RWPE1 (cell line): Measurements from ENCODE around the gene MAST3.

Experiments used
- CTCF ChIA-PET: fragments of 350-600 bp; sonication (Branson Sonifier 250); formaldehyde crosslinking; extraction: SDS; loops from one replicate; lab custom pipeline; 2021; lab: Yijun Ruan, JAX
- POLR2A ChIA-PET: fragments of 400-600 bp; formaldehyde crosslinking; extraction: SDS; loops from one replicate; lab custom pipeline; 2020; ENCODE audit warnings: antibody characterized with exemption; ENCODE audit not compliant: low non-redundant PET; lab: Yijun Ruan, JAX
- DNase-seq: peaks from one replicate; pipeline ENCODE4 v3.0.0; 2012; ENCODE audit warnings: low spot score
- H3K27ac ChIP-seq: fragments of 450-650 bp; 2 replicates; pipeline ENCODE4 v1.5.1; 2017
- TF ChIP-seq, protein P1 (sequence below): fragments of 450-650 bp; conservative IDR thresholded peaks from 2 replicates; pipeline ENCODE4 v1.5.1; 2017; ENCODE audit warnings: low read depth, mild to moderate bottlenecking

Gene MAST3

DNA sequence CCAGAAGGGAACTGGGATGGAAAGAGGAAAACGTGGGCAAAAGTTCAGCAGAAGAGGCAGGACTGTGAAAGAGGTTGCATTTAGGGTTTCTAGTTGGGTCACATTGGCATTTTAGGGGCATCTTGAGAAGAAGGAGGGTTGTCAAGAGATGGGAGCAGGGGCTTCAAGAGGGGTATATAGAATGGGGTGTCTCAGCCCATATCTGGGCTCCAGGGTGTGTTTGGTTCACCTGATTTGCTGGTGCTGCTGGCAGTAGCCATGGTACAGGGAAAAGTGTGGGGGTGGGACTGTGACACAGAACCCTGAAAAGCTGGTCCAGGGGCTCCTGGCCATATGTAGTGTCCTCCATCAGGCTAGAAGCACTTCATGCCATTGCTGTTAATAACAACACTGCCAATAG is 22.5 kb downstream of the MAST3 start:
- H3K27ac ChIP-seq = peak overlapping the region; percentile 60
- POLR2A ChIA-PET = no interaction called here
- CTCF ChIA-PET = interaction anchor here (0.6 kb wide), 1 partner anchor 208 kb away, joined by 4 read pairs; no protein-coding TSS in a partner anchor
- TF ChIP-seq, protein P1, sequence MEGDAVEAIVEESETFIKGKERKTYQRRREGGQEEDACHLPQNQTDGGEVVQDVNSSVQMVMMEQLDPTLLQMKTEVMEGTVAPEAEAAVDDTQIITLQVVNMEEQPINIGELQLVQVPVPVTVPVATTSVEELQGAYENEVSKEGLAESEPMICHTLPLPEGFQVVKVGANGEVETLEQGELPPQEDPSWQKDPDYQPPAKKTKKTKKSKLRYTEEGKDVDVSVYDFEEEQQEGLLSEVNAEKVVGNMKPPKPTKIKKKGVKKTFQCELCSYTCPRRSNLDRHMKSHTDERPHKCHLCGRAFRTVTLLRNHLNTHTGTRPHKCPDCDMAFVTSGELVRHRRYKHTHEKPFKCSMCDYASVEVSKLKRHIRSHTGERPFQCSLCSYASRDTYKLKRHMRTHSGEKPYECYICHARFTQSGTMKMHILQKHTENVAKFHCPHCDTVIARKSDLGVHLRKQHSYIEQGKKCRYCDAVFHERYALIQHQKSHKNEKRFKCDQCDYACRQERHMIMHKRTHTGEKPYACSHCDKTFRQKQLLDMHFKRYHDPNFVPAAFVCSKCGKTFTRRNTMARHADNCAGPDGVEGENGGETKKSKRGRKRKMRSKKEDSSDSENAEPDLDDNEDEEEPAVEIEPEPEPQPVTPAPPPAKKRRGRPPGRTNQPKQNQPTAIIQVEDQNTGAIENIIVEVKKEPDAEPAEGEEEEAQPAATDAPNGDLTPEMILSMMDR = no peak
- no peak for DNase-seq

- no peak for DNase-seq
- TF ChIP-seq, protein P1 = no peak
- ChIA-PET POLR2A (no interaction called here), CTCF (interaction anchor here (0.7 kb wide), 1 partner anchor 355 kb away, joined by 3 read pairs; no protein-coding TSS in a partner anchor)
- H3K27ac ChIP-seq = peak overlapping the region; percentile 60; the same call in 1 of the 2 replicates
Observed at GRCh38 chr19:18121166-18121565, 23.6 kb downstream of the MAST3 start.

DNA sequence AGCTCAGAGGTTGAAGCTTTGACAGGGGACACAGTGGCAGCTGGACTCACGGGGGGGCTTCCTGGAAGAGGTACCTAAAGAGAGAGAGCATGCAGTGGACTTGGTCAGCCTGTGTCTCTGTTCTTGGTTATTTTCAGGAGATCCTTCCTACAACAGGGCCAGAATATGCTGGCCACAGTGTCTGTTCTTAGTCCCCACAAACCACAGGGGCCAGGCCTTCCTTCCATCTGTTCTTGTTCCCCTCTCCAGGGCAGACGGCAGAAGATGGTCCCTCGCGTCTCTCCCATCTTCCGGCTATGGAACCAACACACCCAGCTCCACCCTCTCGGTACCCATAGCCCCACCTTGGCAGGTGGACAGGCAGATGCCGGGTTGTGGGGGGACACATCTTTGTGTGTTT is 24.8 kb downstream of the MAST3 start:
- POLR2A ChIA-PET = interaction anchor here (0.6 kb wide), 1 partner anchor 20 kb away, joined by 4 read pairs; no protein-coding TSS in a partner anchor
- no peak for DNase-seq
- TF ChIP-seq, protein P1 = no peak
- CTCF ChIA-PET = interaction anchor here (0.6 kb wide), 2 partner anchors 376 to 424 kb away, joined by 3 to 4 read pairs; no protein-coding TSS in a partner anchor
- no peak overlapping the region for H3K27ac ChIP-seq

GRCh38 chr19:18122860-18123795 is 25.6 kb downstream of the MAST3 start:
- TF ChIP-seq, protein P1 = no peak
- DNase-seq = no peak
- no peak overlapping the region for H3K27ac ChIP-seq
- POLR2A ChIA-PET = interaction anchor here (0.6 kb wide), 1 partner anchor 20 kb away, joined by 4 read pairs; no protein-coding TSS in a partner anchor
- CTCF ChIA-PET = interaction anchor here (0.6 kb wide), 2 partner anchors 377 to 424 kb away, joined by 3 to 4 read pairs; no protein-coding TSS in a partner anchor

GRCh38 chr19:18123819-18124218 is 26.2 kb downstream of the MAST3 start:
- CTCF ChIA-PET = no interaction called here
- DNase-seq = no peak
- TF ChIP-seq, protein P1 = no peak
- POLR2A ChIA-PET = no interaction called here
- no peak overlapping the region for H3K27ac ChIP-seq

DNA sequence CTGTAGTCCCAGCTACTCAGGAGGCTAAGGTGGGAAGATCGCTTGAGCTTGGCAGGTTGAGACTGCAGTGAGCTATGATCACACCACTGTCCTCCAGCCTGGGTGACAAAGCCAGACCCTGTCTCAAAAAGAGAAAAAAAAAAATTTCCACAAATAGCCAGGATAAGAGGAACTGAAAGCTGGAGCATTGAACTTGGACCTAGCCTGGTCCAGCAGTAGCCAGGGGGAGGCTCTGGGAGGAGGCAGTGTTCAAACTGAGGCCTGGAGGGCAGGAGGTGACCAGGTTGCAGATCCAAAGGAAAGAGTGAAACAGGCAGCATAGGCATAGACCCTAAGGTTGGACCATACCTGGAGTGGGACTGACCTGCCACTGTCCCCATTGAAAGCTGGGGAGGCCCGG is 28.5 kb downstream of the MAST3 start:
- TF ChIP-seq, protein P1 = no peak
- no peak for DNase-seq
- CTCF ChIA-PET = no interaction called here
- peak overlapping the region; percentile 26 for H3K27ac ChIP-seq
- POLR2A ChIA-PET = no interaction called here
